GM12878 (cell line): ENCODE data around the gene CAPN7. TPM values are rescaled to one million over a fixed set of nuclear protein-coding genes. Genes with fewer than 3 reads are reported as not detected.

Source experiments
- ATAC-seq: fragments of 200-7000 bp; cut with Tn5 transposase; 3 replicates; pipeline ENCODE4 v1.9.1; 2020; ENCODE audit warnings: mild to moderate bottlenecking, moderate library complexity
- BruUV-seq: library from RNA; stranded (reverse); fragments of 400-500 nt; replicated peaks from 2 replicates; lab custom pipeline; 2021; lab: Mats Ljungman, UMichigan
- CTCF ChIA-PET: fragments of 300-600 bp; sonication (Branson Sonifier 250); formaldehyde crosslinking; extraction: SDS; loops from one replicate; lab custom pipeline; 2021; ENCODE audit warnings: inconsistent platforms; lab: Yijun Ruan, JAX
- POLR2A ChIA-PET: fragments of 350-600 bp; formaldehyde crosslinking; extraction: SDS; loops from one replicate; lab custom pipeline; 2021; ENCODE audit warnings: inconsistent platforms; lab: Charles Lee
- RAD21 ChIA-PET: fragments of 300-600 bp; sonication (Branson Sonifier 250); formaldehyde crosslinking; loops from one replicate; lab custom pipeline; 2023; ENCODE audit warnings: antibody characterized with exemption; ENCODE audit not compliant: unreplicated experiment; lab: Charles Lee
- SMC1A ChIA-PET: fragments of 300-600 bp; sonication (Branson Sonifier 250); formaldehyde crosslinking; loops from one replicate; lab custom pipeline; 2023; ENCODE audit not compliant: unreplicated experiment, uncharacterized antibody; lab: Charles Lee
- DNase-seq: peaks from one replicate; pipeline ENCODE4 v3.0.0-alpha.2; 2011; ENCODE audit warnings: low read depth, low spot score
- FAIRE-seq: peaks from 3 replicates; lab custom pipeline; 2011; peaks lifted over from hg19 to GRCh38; lab: Jason Lieb, UNC
- H2AFZ ChIP-seq: 2 replicates; pipeline ENCODE4 v1.6.0; 2011; ENCODE audit warnings: low read depth, low read length, control low read depth; ENCODE audit not compliant: control insufficient read depth
- H3K27ac ChIP-seq: 2 replicates; pipeline ENCODE4 v1.5.1; 2011; ENCODE audit warnings: control low read depth; ENCODE audit not compliant: control insufficient read depth, insufficient read depth
- H3K27me3 ChIP-seq, 2 experiments: replicated peaks in 1 of 2; 2 replicates each; pipeline versions ENCODE4 v1.6.0 to v1.6.1; 2011; ENCODE audit warnings: low read length in 1 of 2; ENCODE audit not compliant: control insufficient read depth in 2 of 2, insufficient read depth in 2 of 2
- H3K36me3 ChIP-seq, 2 experiments: 2 replicates each; pipeline ENCODE4 v1.5.1; 2011; ENCODE audit warnings: low read length in 1 of 2; ENCODE audit not compliant: control insufficient read depth in 2 of 2, insufficient read depth in 2 of 2
- H3K4me1 ChIP-seq: 2 replicates; pipeline ENCODE4 v1.6.1; 2011; ENCODE audit warnings: mild to moderate bottlenecking, low read length, moderate library complexity, mixed read lengths; ENCODE audit not compliant: control insufficient read depth, insufficient read depth
- H3K4me2 ChIP-seq: 2 replicates; pipeline ENCODE4 v1.6.0; 2011; ENCODE audit warnings: control low read depth; ENCODE audit not compliant: control insufficient read depth, insufficient read depth
- H3K4me3 ChIP-seq: fragments of 200-600 bp; sonication (generic); 2 replicates; pipeline ENCODE4 v1.5.1; 2016
- H3K79me2 ChIP-seq: 2 replicates; pipeline ENCODE4 v1.6.0; 2011; ENCODE audit warnings: low read length; ENCODE audit not compliant: control insufficient read depth, insufficient read depth
- H3K9ac ChIP-seq: 2 replicates; pipeline ENCODE4 v1.8.0; 2011; ENCODE audit warnings: low read length, control low read depth, mixed read lengths; ENCODE audit not compliant: control insufficient read depth, insufficient read depth
- H3K9me3 ChIP-seq: replicated peaks from 3 replicates; pipeline ENCODE4 v1.5.1; 2011; ENCODE audit warnings: mild to moderate bottlenecking, low read length; ENCODE audit not compliant: control insufficient read depth, insufficient read depth
- H4K20me1 ChIP-seq: 2 replicates; pipeline ENCODE4 v1.6.0; 2011; ENCODE audit not compliant: control insufficient read depth, insufficient read depth
- IRF4 ChIP-seq: IDR thresholded peaks from 2 replicates; pipeline ENCODE4 v1.6.1; 2011; ENCODE audit warnings: low read depth, low read length
- MEF2A ChIP-seq: IDR thresholded peaks from 2 replicates; pipeline ENCODE4 v1.6.1; 2011; ENCODE audit warnings: low read depth, mild to moderate bottlenecking, low read length, moderate library complexity; ENCODE audit not compliant: insufficient read depth
- NFYB ChIP-seq: IDR thresholded peaks from 2 replicates; pipeline ENCODE4 v1.6.1; 2011; ENCODE audit warnings: low read depth, mild to moderate bottlenecking, low read length, improper control_type of control experiment, moderate library complexity; ENCODE audit not compliant: insufficient read depth
- NR2C1 ChIP-seq: fragments of 450-650 bp; IDR thresholded peaks from 2 replicates; pipeline ENCODE4 v1.6.1; 2017; ENCODE audit warnings: antibody characterized with exemption, mild to moderate bottlenecking, moderate library complexity
- POLR2A ChIP-seq: IDR thresholded peaks from 2 replicates; pipeline ENCODE4 v1.6.1; 2011; ENCODE audit warnings: low read depth, mild to moderate bottlenecking, low read length
- RCOR1 ChIP-seq: conservative IDR thresholded peaks from 2 replicates; pipeline ENCODE4 v1.6.1; 2012; ENCODE audit warnings: low read depth, low read length, improper control_type of control experiment
- SIX5 ChIP-seq: IDR thresholded peaks from 2 replicates; pipeline ENCODE4 v1.6.1; 2011; ENCODE audit warnings: mild to moderate bottlenecking, low read depth, low read length, moderate library complexity; ENCODE audit not compliant: severe bottlenecking
- TBL1XR1 ChIP-seq: IDR thresholded peaks from 2 replicates; pipeline ENCODE4 v1.6.1; 2012; ENCODE audit warnings: low read depth, low read length, improper control_type of control experiment
- TCF3 ChIP-seq: IDR thresholded peaks from 2 replicates; pipeline ENCODE4 v1.6.1; 2012; ENCODE audit warnings: low read depth, mild to moderate bottlenecking, low read length, borderline replicate concordance; ENCODE audit not compliant: insufficient read depth
- ZNF274 ChIP-seq: IDR thresholded peaks from one replicate; pipeline ENCODE4 v1.8.0; 2011; ENCODE audit not compliant: insufficient read length, insufficient read depth
- WGBS: methylation state at CpG from one replicate; pipeline ENCODE4 v1.1.6; 2016; ENCODE audit warnings: low lambda C conversion rate; ENCODE audit not compliant: insufficient replicate concordance, insufficient coverage; ENCODE audit errors: missing lambda C conversion rate; 5-methylcytosine and 5-hydroxymethylcytosine counted together
- in situ Hi-C: fragments of 300-500 bp; cut with MboI; formaldehyde crosslinking; loops from 9 replicates; pipeline ENCODE4 v1.14.3; 2018; ENCODE audit warnings: mixed read lengths
- intact Hi-C: fragments of 100-400 bp; cut with micrococcal nuclease; formaldehyde crosslinking; loops from one replicate; pipeline ENCODE4 v1.14.2; 2022; ENCODE audit not compliant: unreplicated experiment
- polyA plus RNA-seq, 11 experiments: library from polyadenylated mRNA; depleted of rRNA in 4 of 11; unstranded in 6 of 11; stranded (reverse) in 5 of 11; fragments of >200 nt; fragmentation: Nextera tagmentation in 4 of 11; fragmentation: Illumina TruSeq in 1 of 11; extraction: Ambion mirVana in 4 of 11; extraction: Trizol in 1 of 11; gene quantifications; 1 replicate in 1 of 11; 2 replicates in 10 of 11; pipeline versions ENCODE4 v1.2.1 to v1.2.3, GENCODE V29; 2011 to 2016; ENCODE audit warnings: inconsistent platforms in 2 of 11, missing spikeins in 2 of 11, low read depth in 1 of 11
- total RNA-seq, 4 experiments: library from RNA; depleted of rRNA in 3 of 4; stranded (reverse); fragments of >200 nt in 3 of 4; fragmentation: Illumina TruSeq in 1 of 4; extraction: Trizol in 1 of 4; gene quantifications; 2 replicates each; pipeline versions ENCODE4 v1.2.1 to v1.2.3, GENCODE V29; 2013 to 2021
- TF ChIP-seq, protein P1 (sequence below): fragments of 450-650 bp; IDR thresholded peaks from 2 replicates; pipeline ENCODE4 v1.6.1; 2017; ENCODE audit warnings: mild to moderate bottlenecking
- TF ChIP-seq, protein P2 (sequence below): fragments of 450-650 bp; formaldehyde crosslinking; IDR thresholded peaks from 2 replicates; pipeline ENCODE4 v1.4.0; 2020; ENCODE audit warnings: mild to moderate bottlenecking, moderate library complexity
- TF ChIP-seq, protein P3 (sequence below): IDR thresholded peaks from 2 replicates; pipeline ENCODE4 v1.6.1; 2011; ENCODE audit warnings: low read depth, low read length, improper control_type of control experiment, borderline replicate concordance
- TF ChIP-seq, protein P4 (sequence below): fragments of 450-650 bp; IDR thresholded peaks from 2 replicates; pipeline ENCODE4 v1.6.1; 2016; ENCODE audit warnings: mild to moderate bottlenecking

CAPN7 gene
- total and polyA plus RNA-seq, 10 of the 15 experiments (the other 5 are each of a cell fraction or from before 2014, with no cell fraction given), result 5.3 to 27.0 (median 18.2) TPM

DNA sequence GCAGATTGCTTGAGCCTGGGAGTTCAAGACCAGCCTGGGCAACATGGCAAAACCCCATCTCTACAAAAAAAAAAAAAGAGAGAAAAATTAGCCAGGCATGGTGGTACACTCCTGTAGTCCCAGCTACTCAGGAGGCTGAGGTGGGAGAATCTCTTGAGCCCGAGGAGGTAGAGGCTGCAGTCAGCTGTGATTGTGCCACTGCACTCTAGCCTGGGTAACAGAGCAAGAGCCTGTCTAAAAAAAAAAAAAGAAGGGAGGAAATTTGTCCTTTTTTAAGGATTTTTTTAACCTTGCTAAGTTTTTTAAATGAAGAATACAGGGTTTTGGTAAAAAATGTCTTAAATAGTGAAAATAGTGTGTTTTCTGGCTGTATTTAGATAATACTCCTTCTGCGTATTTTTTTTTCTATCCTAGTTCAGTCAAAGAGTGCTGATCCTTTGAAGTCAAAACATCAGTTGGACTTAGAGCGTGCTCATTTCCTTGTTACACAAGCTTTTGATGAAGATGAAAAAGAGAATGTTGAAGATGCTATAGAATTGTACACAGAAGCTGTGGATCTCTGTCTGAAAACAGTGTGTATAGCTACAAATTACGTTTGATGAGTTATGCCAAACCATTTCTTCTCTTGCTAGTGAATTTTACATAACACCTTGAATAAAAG, 11.1 kb downstream of the CAPN7 start:
- ATAC-seq (no peak), FAIRE-seq (no peak), DNase-seq (no peak)
- RAD21 ChIA-PET, result interaction anchor here (0.9 to 1.4 kb wide), 5 partner anchors 10 to 188 kb away, joined by 3 to 8 read pairs (median 6); partner anchors contain the start of gene CAPN7
- TF ChIP-seq POLR2A, result no peak
- TF ChIP-seq NR2C1, result no peak
- TF ChIP-seq RCOR1, result no peak
- TF ChIP-seq, protein P1, sequence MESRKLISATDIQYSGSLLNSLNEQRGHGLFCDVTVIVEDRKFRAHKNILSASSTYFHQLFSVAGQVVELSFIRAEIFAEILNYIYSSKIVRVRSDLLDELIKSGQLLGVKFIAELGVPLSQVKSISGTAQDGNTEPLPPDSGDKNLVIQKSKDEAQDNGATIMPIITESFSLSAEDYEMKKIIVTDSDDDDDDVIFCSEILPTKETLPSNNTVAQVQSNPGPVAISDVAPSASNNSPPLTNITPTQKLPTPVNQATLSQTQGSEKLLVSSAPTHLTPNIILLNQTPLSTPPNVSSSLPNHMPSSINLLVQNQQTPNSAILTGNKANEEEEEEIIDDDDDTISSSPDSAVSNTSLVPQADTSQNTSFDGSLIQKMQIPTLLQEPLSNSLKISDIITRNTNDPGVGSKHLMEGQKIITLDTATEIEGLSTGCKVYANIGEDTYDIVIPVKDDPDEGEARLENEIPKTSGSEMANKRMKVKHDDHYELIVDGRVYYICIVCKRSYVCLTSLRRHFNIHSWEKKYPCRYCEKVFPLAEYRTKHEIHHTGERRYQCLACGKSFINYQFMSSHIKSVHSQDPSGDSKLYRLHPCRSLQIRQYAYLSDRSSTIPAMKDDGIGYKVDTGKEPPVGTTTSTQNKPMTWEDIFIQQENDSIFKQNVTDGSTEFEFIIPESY, result no peak
- no peak for TF ChIP-seq IRF4
- TF ChIP-seq, protein P2, sequence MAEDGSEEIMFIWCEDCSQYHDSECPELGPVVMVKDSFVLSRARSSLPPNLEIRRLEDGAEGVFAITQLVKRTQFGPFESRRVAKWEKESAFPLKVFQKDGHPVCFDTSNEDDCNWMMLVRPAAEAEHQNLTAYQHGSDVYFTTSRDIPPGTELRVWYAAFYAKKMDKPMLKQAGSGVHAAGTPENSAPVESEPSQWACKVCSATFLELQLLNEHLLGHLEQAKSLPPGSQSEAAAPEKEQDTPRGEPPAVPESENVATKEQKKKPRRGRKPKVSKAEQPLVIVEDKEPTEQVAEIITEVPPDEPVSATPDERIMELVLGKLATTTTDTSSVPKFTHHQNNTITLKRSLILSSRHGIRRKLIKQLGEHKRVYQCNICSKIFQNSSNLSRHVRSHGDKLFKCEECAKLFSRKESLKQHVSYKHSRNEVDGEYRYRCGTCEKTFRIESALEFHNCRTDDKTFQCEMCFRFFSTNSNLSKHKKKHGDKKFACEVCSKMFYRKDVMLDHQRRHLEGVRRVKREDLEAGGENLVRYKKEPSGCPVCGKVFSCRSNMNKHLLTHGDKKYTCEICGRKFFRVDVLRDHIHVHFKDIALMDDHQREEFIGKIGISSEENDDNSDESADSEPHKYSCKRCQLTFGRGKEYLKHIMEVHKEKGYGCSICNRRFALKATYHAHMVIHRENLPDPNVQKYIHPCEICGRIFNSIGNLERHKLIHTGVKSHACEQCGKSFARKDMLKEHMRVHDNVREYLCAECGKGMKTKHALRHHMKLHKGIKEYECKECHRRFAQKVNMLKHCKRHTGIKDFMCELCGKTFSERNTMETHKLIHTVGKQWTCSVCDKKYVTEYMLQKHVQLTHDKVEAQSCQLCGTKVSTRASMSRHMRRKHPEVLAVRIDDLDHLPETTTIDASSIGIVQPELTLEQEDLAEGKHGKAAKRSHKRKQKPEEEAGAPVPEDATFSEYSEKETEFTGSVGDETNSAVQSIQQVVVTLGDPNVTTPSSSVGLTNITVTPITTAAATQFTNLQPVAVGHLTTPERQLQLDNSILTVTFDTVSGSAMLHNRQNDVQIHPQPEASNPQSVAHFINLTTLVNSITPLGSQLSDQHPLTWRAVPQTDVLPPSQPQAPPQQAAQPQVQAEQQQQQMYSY (CRISPR knock-in tag), result no peak
- no peak for TF ChIP-seq TBL1XR1
- TF ChIP-seq, protein P3, sequence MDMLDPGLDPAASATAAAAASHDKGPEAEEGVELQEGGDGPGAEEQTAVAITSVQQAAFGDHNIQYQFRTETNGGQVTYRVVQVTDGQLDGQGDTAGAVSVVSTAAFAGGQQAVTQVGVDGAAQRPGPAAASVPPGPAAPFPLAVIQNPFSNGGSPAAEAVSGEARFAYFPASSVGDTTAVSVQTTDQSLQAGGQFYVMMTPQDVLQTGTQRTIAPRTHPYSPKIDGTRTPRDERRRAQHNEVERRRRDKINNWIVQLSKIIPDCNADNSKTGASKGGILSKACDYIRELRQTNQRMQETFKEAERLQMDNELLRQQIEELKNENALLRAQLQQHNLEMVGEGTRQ, result no peak
- TF ChIP-seq, protein P4, sequence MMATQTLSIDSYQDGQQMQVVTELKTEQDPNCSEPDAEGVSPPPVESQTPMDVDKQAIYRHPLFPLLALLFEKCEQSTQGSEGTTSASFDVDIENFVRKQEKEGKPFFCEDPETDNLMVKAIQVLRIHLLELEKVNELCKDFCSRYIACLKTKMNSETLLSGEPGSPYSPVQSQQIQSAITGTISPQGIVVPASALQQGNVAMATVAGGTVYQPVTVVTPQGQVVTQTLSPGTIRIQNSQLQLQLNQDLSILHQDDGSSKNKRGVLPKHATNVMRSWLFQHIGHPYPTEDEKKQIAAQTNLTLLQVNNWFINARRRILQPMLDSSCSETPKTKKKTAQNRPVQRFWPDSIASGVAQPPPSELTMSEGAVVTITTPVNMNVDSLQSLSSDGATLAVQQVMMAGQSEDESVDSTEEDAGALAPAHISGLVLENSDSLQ, result no peak
- TF ChIP-seq ZNF274, result no peak
- no peak for TF ChIP-seq TCF3
- no peak for TF ChIP-seq MEF2A
- no peak for TF ChIP-seq SIX5
- no peak for TF ChIP-seq NFYB
- H3K27ac ChIP-seq, result no peak overlapping the region
- WGBS, result 90% methylated on average over 4 of the region's 4 CpGs
- BruUV-seq, result no TSS peak
- H3K4me2 ChIP-seq, result no peak overlapping the region
- no peak overlapping the region for H3K9ac ChIP-seq
- SMC1A ChIA-PET, result interaction anchor here (0.6 to 1.7 kb wide), 8 partner anchors 9 to 97 kb away, joined by 3 to 15 read pairs (median 5); partner anchors contain the start of gene CAPN7
- peaks cover 5 to 13% of the 10 kb centered on the region in 2 experiments for H3K36me3 ChIP-seq
- H3K27me3 ChIP-seq, result no peaks in the 10 kb centered on the region
- H3K79me2 ChIP-seq, result no peaks in the 10 kb centered on the region; the same call in 1 of the 2 replicates
- no peak overlapping the region for H2AFZ ChIP-seq
- H4K20me1 ChIP-seq, result no peaks in the 10 kb centered on the region
- CTCF ChIA-PET, result interaction anchor here (0.6 to 2.5 kb wide), 11 partner anchors 8 to 340 kb away, joined by 3 to 11 read pairs (median 5); no protein-coding TSS in a partner anchor
- H3K4me1 ChIP-seq, result peaks cover 7% of the 10 kb centered on the region; the same call in 1 of the 2 replicates
- intact Hi-C loops, result no loop called here
- H3K4me3 ChIP-seq, result no peak overlapping the region
- POLR2A ChIA-PET, result interaction anchor here (0.9 kb wide), 1 partner anchor 10 kb away, joined by 5 read pairs; no protein-coding TSS in a partner anchor
- no peaks in the 10 kb centered on the region for H3K9me3 ChIP-seq
- in situ Hi-C loops, result no loop called here
